GM18502 (cell line): ENCODE results near the gene SYT8.
"Not testable (repeated sequence)": the region's sequence is repeated elsewhere in the genome, so short reads cannot be mapped to it uniquely, and the experiment has no call there.

Experiments
- ATAC-seq: cut with Tn5 transposase; IDR thresholded peaks from one replicate; pipeline ENCODE4 v1.9.1; 2021; ENCODE audit warnings: mild to moderate bottlenecking; ENCODE audit not compliant: unreplicated experiment, poor library complexity

The SYT8 gene

GRCh38 chr11:1879941-1880720 lies 45.3 kb downstream of the SYT8 start:
- ATAC-seq, result no peak

- ATAC-seq, result no peak
These were observed 46.1 kb downstream of the SYT8 start for GRCh38 chr11:1880746-1881441.

GRCh38 chr11:1881442-1882264 lies 46.9 kb downstream of the SYT8 start:
- peak; percentile 14 for ATAC-seq

- ATAC-seq, result peak; percentile 67
These were observed 47.8 kb downstream of the SYT8 start for GRCh38 chr11:1882265-1883238.

- ATAC-seq, result no peak
These were observed 48.8 kb downstream of the SYT8 start for GRCh38 chr11:1883346-1884302.

GRCh38 chr11:1884303-1884700 lies 49.5 kb downstream of the SYT8 start:
- ATAC-seq, result no peak

GRCh38 chr11:1886551-1886950 lies 51.8 kb downstream of the SYT8 start:
- ATAC-seq, result not testable (repeated sequence)
